Activated naive CD8-positive, alpha-beta T cell (primary cell): Measurements from ENCODE around the gene KSR1.

ENCODE experiments used
- H3K27ac Mint-ChIP-seq: one replicate; pipeline ENCODE4 v1.8.0; 2021; ENCODE audit warnings: mixed read lengths
- H3K27me3 Mint-ChIP-seq: one replicate; pipeline ENCODE4 v1.8.0; 2021; ENCODE audit warnings: mixed read lengths
- H3K36me3 Mint-ChIP-seq: one replicate; pipeline ENCODE4 v1.8.0; 2021; ENCODE audit warnings: mixed read lengths
- H3K4me1 Mint-ChIP-seq: one replicate; pipeline ENCODE4 v1.8.0; 2021; ENCODE audit warnings: low read depth, mixed read lengths
- H3K4me3 Mint-ChIP-seq: one replicate; pipeline ENCODE4 v1.8.0; 2021; ENCODE audit warnings: mild to moderate bottlenecking, mixed read lengths
- H3K9me3 Mint-ChIP-seq: one replicate; pipeline ENCODE4 v1.8.0; 2021; ENCODE audit warnings: low read depth, mixed read lengths

KSR1 gene

DNA sequence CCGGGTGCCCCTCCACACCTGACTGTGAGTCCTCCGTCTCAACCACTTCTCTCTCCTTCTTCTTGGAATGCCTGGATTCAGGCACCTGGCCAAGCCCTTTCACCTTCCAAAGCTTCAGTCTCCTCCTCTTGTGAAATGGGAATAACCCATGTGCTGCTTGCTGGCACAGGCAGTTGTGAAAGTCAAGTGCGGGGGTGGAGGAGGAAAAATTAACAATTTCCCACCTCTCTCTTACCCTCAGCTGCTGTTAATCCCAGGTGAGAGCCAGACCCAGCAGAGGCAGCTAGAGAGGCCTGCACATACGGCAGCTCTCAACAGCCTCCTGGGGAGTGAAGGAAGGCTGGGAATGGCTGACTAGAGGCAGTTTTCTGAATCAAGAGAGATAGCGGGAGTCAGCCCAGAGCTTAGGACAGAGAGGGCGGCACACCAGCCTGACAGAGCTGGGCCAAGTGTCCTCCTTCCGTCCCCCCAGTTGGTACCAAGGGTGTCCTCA lies 96.8 kb downstream of the KSR1 start:
- Mint-ChIP-seq H3K4me1 (peaks cover 14% of the 10 kb centered on the region), H3K9me3 (no peaks in the 10 kb centered on the region), H3K27me3 (no peaks in the 10 kb centered on the region), H3K27ac (no peak overlapping the region), H3K36me3 (peaks cover 15% of the 10 kb centered on the region), H3K4me3 (no peak overlapping the region)

DNA sequence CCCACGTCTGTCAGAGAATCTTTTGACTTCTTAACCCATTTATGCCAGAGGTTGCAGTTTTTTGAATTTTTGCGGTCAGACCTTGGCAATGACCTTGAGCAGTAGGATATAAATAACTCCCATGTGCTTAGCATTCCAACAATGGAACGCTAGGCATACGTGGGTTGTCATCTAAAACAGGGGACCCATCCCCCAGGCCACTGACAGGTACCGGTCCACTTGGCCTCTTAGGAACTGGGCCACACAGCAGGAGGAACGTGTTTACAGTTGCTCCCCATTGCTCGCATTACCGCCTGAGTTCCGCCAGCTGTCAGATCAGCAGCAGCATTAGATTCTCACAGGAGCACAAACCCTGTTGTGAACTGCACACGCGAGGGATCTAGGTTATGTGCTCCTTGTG lies 97.9 kb downstream of the KSR1 start:
- Mint-ChIP-seq H3K4me1 (peaks cover 14% of the 10 kb centered on the region), H3K9me3 (no peaks in the 10 kb centered on the region), H3K27ac (no peak overlapping the region), H3K27me3 (no peaks in the 10 kb centered on the region), H3K36me3 (peaks cover 15% of the 10 kb centered on the region), H3K4me3 (no peak overlapping the region)

DNA sequence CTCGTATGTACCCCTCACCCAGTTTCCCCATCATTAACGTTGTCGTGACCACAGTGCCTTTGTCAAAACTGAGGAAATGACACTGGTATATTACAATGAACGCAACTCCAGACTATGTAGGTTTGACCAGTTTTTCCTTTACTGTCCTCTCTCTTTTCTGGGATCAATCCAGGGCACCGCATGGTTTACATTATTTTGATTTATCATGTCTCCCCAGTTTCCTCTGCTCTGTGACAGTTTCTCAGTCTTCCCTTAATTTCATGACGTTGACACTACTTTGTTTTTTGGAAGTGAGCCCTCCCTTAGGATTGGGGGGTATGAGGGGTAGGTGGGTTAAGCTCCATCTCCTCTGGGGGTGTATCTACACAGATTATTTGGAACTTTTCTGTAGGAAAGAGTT lies 98.7 kb downstream of the KSR1 start:
- peaks cover 15% of the 10 kb centered on the region for H3K36me3 Mint-ChIP-seq
- H3K9me3 Mint-ChIP-seq, result no peaks in the 10 kb centered on the region
- no peak overlapping the region for H3K4me3 Mint-ChIP-seq
- H3K4me1 Mint-ChIP-seq, result peaks cover 14% of the 10 kb centered on the region
- no peaks in the 10 kb centered on the region for H3K27me3 Mint-ChIP-seq
- H3K27ac Mint-ChIP-seq, result no peak overlapping the region

DNA sequence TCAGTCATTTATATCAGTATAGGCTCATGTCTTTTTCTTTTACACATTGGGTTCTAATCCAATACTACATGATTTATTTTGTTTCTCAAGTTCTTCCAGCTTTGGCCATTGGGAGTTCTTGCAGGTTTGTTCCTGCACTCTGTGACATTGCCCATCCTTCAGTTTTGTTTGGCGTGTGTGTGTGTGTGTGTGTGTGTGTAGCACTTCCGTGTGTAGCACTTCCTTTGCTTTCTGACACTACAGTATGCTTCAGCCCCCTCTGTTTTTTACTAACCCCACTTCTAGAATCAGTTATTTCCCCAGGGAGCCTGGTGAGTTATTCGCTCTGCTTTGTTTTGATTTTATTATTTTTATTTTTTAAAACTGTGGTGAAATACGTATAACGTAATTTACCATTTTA lies 99.1 kb downstream of the KSR1 start:
- peaks cover 15% of the 10 kb centered on the region for H3K36me3 Mint-ChIP-seq
- H3K27ac Mint-ChIP-seq, result no peak overlapping the region
- no peaks in the 10 kb centered on the region for H3K27me3 Mint-ChIP-seq
- H3K4me3 Mint-ChIP-seq, result no peak overlapping the region
- H3K4me1 Mint-ChIP-seq, result peaks cover 14% of the 10 kb centered on the region
- H3K9me3 Mint-ChIP-seq, result no peaks in the 10 kb centered on the region

DNA sequence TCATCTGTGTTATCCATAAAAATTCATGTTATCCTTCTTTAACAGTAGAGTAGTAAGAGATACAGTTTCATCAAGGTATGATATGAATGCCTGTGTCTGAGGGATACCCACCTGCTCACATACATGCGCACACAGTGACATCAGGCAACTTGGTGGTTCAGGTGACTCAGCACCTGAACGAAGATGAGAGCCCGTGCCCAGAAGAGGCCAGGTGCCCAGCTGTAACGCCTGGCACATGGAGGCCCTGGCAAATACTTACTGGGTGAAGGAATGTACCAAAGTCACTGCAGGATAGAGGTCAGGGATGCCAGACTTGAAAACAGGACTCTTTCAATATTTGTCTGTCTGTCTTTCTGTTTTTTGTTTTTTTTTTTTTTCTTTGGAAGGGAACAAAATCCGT lies 102.1 kb downstream of the KSR1 start:
- H3K4me3 Mint-ChIP-seq, result no peak overlapping the region
- H3K9me3 Mint-ChIP-seq, result no peaks in the 10 kb centered on the region
- peaks cover 5% of the 10 kb centered on the region for H3K36me3 Mint-ChIP-seq
- peaks cover 10% of the 10 kb centered on the region for H3K4me1 Mint-ChIP-seq
- H3K27me3 Mint-ChIP-seq, result no peaks in the 10 kb centered on the region
- no peak overlapping the region for H3K27ac Mint-ChIP-seq

DNA sequence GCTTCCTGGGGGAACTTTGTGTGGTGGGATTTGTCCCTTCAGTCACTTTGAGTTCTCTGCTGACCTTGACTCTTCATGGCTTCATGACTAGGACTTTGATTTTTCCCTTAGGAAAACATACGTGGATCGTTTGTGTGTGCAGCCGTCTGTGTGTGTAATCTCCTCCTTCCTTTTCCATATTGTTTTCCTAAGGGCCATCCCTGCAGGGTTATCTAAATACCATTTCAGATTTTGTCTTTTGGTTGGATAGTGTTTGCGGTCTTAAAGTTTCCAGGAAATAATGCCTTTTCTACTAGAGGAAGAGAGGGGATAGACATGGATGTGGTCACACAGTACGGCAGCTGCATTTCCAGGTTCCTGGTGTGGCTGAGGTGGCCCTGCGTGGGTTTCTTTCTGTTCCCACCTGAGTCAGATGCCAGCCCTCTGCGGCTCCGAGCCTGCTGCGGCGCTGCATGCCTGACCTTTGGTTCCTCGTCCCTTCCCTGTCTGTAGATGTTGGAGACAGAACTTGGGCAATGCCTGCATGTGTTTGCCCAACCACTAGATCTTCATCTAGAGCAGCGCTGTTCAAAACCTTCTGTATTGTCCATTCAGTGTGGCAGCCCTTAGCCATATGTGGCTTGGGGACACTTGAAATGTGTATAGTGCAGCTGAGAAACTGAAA lies 102.7 kb downstream of the KSR1 start:
- Mint-ChIP-seq H3K27me3 (no peaks in the 10 kb centered on the region), H3K9me3 (no peaks in the 10 kb centered on the region), H3K36me3 (peaks cover 5% of the 10 kb centered on the region), H3K27ac (no peak overlapping the region), H3K4me1 (peaks cover 14% of the 10 kb centered on the region), H3K4me3 (no peak overlapping the region)

DNA sequence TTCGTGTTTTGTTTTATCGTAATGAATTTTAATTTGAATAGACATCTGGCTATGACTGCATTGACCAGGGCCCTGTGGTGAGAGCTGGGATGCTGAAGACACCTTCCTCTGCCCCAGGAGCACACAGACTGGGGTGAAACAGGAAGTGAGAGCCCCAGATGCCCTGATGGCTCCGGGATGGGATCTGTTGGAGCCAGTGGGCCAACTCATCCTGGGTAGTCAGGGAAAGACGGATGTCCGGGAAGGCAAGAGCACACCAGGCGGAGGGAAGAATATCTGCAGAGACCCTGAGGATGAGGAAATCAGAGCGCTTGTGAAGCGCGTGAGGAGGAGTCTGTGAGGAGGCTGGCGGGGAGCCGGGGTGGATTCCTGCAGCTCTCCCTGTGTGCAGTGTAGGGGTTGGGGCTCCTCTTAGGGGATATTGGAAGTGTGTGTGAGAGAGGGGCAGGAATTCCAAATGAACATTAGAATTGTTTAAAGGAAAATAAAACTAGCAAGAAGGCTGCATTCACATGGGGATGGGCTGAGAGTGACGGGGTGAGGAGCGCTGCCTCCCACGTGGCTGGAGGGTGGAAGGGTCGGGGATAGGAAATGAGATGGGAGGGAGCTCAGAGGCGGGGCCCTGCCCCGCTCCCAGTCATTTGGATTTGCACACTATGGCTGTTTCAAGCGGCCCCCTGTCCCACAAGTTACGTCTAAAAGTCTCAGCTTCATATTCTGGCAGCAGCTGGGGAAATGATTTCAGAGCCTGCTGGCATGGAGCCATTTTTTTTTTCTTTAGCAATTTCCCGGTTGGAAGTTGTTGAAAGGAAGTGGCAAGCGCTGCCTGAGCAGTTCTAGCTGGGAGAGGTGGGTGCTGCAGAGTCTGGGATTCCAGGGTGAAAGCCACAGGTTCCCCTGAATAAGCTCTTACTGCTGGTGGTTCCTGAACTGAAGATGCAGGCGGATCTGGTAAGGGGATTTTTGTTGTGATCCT lies 103.5 kb downstream of the KSR1 start:
- H3K27ac Mint-ChIP-seq, result no peak overlapping the region
- H3K36me3 Mint-ChIP-seq, result peaks cover 8% of the 10 kb centered on the region
- H3K27me3 Mint-ChIP-seq, result no peaks in the 10 kb centered on the region
- no peaks in the 10 kb centered on the region for H3K9me3 Mint-ChIP-seq
- no peak overlapping the region for H3K4me3 Mint-ChIP-seq
- peaks cover 20% of the 10 kb centered on the region for H3K4me1 Mint-ChIP-seq

DNA sequence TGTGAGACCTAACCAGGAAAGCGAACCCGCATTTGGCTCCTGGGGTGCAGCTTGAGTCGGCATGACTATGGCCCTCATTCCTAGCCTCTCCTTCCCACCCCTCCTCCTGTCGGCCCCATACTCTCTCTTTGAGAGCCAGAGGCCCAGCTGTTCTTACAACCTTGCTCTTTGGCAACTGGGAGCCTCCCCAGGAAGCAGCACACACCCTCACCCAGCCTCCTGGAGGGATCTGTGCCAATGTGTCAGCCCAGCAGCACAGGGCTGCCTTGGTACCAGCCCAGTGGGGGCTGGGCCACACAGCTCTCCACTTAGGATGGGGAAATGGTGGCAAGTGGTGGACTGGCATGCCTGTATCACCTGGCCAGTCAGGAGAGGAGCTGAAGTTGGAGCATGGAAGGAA lies 104.4 kb downstream of the KSR1 start:
- Mint-ChIP-seq H3K4me1 (peaks cover 17% of the 10 kb centered on the region), H3K27ac (no peak overlapping the region), H3K4me3 (no peak overlapping the region), H3K27me3 (no peaks in the 10 kb centered on the region), H3K36me3 (peaks cover 6% of the 10 kb centered on the region), H3K9me3 (no peaks in the 10 kb centered on the region)

DNA sequence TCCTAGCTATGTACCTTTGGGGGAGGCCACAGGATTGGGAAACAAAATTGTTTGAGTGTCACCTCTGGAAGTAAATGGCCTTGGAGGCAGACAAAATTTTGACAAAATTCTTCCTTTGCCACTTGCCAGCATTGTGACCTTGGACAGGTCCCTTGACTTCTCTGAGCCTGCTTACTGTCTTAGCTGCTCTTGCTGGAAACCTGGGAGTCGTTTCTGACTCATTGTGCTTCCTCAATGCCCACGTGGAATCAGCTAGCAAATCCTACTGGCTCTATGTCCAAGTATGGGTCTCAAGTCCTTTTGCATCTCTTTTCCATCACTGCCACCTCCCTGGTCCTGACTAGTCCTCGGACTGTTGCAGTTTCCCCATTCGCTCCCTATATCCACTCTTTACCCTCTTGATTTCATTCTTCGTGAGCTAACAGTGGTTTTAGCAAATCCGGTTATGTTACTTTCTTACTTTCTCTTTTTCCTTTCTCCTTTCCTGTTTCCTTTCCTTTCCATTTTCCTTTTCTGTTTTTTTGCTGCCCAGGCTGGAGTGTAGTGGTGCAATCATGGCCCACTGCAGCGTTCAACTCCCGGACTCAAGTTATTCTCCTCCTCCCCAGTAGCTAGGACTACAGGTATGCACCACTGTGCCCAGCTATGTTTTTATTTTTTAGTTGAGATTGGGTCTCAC lies 106.7 kb downstream of the KSR1 start:
- Mint-ChIP-seq H3K4me1 (peaks cover 28% of the 10 kb centered on the region), H3K27me3 (no peaks in the 10 kb centered on the region), H3K27ac (no peak overlapping the region)

DNA sequence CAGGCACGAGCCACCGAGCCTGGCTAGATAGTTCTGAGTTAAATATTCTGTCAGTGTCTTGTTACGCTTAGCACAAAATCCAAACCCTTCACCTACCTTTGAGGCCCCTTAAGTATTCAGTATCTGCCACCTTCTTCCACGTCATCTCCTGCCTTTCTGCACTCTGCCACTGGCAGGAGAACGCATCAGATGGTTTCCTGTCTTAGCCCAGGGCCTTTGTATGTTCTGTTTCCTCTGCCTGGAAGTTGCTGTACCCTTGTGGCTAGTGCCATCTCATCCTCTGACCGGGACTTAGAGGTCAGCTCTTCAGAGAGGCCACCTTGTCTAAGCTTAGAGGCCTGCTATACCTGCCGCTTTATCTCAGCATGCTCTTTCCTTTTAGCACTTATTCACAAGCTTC lies 107.3 kb downstream of the KSR1 start:
- peaks cover 28% of the 10 kb centered on the region for H3K4me1 Mint-ChIP-seq
- peaks cover 3% of the 10 kb centered on the region for H3K36me3 Mint-ChIP-seq
- H3K27me3 Mint-ChIP-seq, result no peaks in the 10 kb centered on the region
- H3K9me3 Mint-ChIP-seq, result no peaks in the 10 kb centered on the region
- no peak overlapping the region for H3K27ac Mint-ChIP-seq
- no peak overlapping the region for H3K4me3 Mint-ChIP-seq

More for the DNA sequence above, 106.7 kb downstream of the KSR1 start:
- H3K9me3 Mint-ChIP-seq, result no peaks in the 10 kb centered on the region
- H3K4me3 Mint-ChIP-seq, result no peak overlapping the region
- peaks cover 3% of the 10 kb centered on the region for H3K36me3 Mint-ChIP-seq

DNA sequence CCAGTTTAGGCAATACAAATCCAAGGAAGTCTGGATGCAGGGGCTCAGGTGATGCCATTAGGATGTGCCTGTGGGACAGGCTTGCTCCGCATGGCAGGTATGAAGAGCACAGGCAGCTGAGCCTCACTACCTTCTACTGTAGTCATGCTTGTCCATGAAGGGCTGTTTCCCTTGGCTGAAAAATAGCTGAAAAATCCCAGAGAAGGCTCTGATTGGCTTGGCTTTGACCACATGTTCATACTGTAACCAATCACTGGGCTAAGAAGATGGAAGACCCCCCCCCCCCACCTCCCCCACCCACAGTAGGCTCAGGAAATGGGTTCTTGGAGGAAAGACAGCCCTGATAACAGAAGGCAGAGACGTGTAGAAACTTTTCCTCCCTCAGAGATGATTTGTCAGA lies 108.2 kb downstream of the KSR1 start:
- no peaks in the 10 kb centered on the region for H3K27me3 Mint-ChIP-seq
- peaks cover 3% of the 10 kb centered on the region for H3K36me3 Mint-ChIP-seq
- no peaks in the 10 kb centered on the region for H3K9me3 Mint-ChIP-seq
- H3K4me1 Mint-ChIP-seq, result peaks cover 32% of the 10 kb centered on the region
- no peak overlapping the region for H3K4me3 Mint-ChIP-seq
- H3K27ac Mint-ChIP-seq, result no peak overlapping the region

DNA sequence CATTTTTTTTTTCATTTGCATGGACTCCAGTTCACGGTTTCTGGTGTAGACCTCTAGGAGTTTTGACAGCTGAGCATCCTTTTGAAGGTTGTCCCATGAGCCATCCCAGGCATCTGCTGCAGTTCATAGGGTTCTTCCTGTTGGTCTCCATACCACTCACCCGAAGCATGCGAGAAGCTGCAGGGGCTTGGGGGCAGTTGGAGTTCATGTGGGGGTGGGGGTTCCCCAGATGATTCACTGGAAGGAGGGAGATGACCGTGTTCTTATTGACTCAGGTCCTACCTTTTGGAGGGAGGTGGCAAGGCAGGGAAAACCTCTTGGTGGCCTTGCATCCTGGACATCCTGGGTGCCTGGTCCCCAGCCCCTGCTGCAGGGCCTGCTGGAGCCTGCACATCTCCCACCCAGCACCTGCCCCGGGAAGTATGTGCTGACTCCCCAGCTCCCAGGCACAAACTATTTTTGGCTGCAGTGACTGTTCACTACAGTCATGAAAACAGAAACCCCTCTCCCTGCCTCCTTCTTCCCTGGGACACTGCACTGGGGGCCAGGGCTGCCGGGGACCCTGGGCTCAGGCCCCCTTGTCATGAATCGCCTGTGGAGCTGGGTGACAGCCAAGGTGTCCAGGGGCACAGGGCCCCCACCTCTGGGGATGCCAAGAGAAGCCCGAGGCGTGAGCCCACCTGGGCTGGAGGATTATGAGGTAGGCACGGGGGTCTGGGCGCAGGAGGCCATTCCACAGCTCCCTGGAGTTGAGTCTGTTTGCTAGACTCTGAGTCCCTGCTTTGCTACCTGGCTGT lies 109.8 kb downstream of the KSR1 start:
- Mint-ChIP-seq H3K4me1 (peaks cover 33% of the 10 kb centered on the region), H3K4me3 (no peak overlapping the region), H3K36me3 (peaks cover 3% of the 10 kb centered on the region), H3K27ac (peak overlapping the region; percentile 83), H3K9me3 (no peaks in the 10 kb centered on the region), H3K27me3 (no peaks in the 10 kb centered on the region)

DNA sequence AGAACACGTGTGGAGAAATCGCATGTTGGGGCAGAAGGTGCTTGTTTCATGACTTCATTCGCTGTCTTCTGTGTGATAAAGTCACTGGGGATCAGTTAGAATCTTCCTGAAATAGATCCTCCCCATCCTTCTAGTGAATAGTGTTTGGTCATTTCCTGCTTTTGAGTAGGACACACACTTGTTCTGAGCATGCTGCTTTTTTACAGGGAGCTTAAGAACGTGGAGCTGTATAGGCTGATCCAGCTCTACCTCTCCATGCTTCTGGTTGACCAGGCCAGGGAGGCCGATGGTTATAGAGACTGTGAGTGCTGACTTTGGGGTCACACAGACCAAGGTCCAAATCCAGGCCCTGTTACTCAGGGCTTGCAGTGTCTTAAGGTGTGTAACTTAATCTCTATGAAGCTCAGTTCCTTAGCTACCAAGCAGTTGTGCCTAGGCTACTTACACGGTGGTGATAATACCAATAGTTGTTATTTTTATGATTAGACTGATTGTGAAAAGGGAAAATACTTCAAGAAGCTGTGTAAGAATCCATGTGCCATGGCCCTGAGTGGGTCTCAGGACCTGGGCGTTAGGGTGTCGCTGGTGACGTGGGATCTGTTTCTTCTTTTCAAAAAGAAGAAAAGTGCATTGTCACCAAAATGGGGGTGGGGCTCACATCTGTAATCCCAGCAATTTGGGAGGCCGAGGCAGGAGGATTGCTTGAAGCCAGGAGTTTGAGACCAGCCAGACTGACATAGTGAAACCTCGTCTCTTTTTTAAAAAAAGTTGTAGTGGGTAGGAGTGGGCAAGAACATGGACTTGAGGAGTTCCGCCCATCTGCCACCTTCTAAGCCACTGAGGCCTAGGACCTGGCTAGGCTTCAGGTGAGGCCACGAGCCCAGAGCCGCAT lies 110.7 kb downstream of the KSR1 start:
- peaks cover 3% of the 10 kb centered on the region for H3K36me3 Mint-ChIP-seq
- H3K4me1 Mint-ChIP-seq, result peaks cover 35% of the 10 kb centered on the region
- no peak overlapping the region for H3K27ac Mint-ChIP-seq
- no peaks in the 10 kb centered on the region for H3K27me3 Mint-ChIP-seq
- peak overlapping the region; percentile 44 for H3K4me3 Mint-ChIP-seq
- no peaks in the 10 kb centered on the region for H3K9me3 Mint-ChIP-seq

DNA sequence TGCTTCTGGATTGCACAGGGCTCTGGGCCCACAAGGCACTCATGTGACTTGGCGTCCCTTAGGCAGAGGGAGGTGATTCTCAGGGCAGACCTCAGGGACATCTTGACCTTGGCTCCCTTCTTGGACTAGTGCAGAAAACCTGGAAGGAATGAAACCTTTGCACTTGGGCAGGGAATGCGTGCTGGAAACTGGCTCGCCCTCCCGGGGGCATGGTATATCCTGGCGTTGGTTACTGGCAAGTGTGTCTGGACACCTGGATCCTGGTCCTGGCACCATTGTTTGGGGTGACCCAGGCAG lies 111.3 kb downstream of the KSR1 start:
- no peak overlapping the region for H3K4me3 Mint-ChIP-seq
- peaks cover 40% of the 10 kb centered on the region for H3K4me1 Mint-ChIP-seq
- peaks cover 3% of the 10 kb centered on the region for H3K36me3 Mint-ChIP-seq
- no peaks in the 10 kb centered on the region for H3K9me3 Mint-ChIP-seq
- H3K27ac Mint-ChIP-seq, result no peak overlapping the region
- no peaks in the 10 kb centered on the region for H3K27me3 Mint-ChIP-seq
